DMS79 (cell line): ENCODE results near the gene PRRG4.
"Not testable (repeated sequence)": the region's sequence is repeated elsewhere in the genome, so short reads cannot be mapped to it uniquely, and the experiment has no call there.

Source experiments
- DNase-seq: peaks from one replicate; lab custom pipeline; 2025; lab: John Stamatoyannopoulos, UW

Gene PRRG4

GRCh38 chr11:32830796-32831195, 1.1 kb downstream of the PRRG4 start:
- DNase-seq, result no peak

- DNase-seq, result no peak
These were observed 1.5 kb downstream of the PRRG4 start for GRCh38 chr11:32831221-32831620.

GRCh38 chr11:32833921-32834320, 4.2 kb downstream of the PRRG4 start:
- DNase-seq, result no peak

GRCh38 chr11:32836946-32837345, 7.2 kb downstream of the PRRG4 start:
- no peak for DNase-seq

- no peak for DNase-seq
These were observed 9.0 kb downstream of the PRRG4 start for GRCh38 chr11:32838505-32839274.

GRCh38 chr11:32839308-32839707, 9.6 kb downstream of the PRRG4 start:
- DNase-seq, result no peak

- no peak for DNase-seq
These were observed 10.9 kb downstream of the PRRG4 start for GRCh38 chr11:32840587-32840986.

GRCh38 chr11:32843544-32843943, 13.8 kb downstream of the PRRG4 start:
- no peak for DNase-seq

- DNase-seq, result no peak
These were observed 17.8 kb downstream of the PRRG4 start for GRCh38 chr11:32847511-32847910.

- no peak for DNase-seq
These were observed 20.0 kb downstream of the PRRG4 start for GRCh38 chr11:32849761-32850160.

GRCh38 chr11:32851251-32851650, 21.5 kb downstream of the PRRG4 start:
- no peak for DNase-seq

GRCh38 chr11:32852207-32852606, 22.5 kb downstream of the PRRG4 start:
- DNase-seq, result no peak

- no peak for DNase-seq
These were observed 25.9 kb downstream of the PRRG4 start for GRCh38 chr11:32855601-32856000.

- no peak for DNase-seq
These were observed 29.0 kb downstream of the PRRG4 start for GRCh38 chr11:32858731-32859130.

GRCh38 chr11:32861850-32862577, 32.3 kb downstream of the PRRG4 start:
- no peak for DNase-seq

- DNase-seq, result no peak
These were observed 34.8 kb downstream of the PRRG4 start for GRCh38 chr11:32864555-32864954.

GRCh38 chr11:32868752-32869151, 39.0 kb downstream of the PRRG4 start:
- DNase-seq, result not testable (repeated sequence)

- no peak for DNase-seq
These were observed 40.9 kb downstream of the PRRG4 start for GRCh38 chr11:32870676-32871075.

- DNase-seq, result peak; percentile 84
These were observed 44.4 kb downstream of the PRRG4 start for GRCh38 chr11:32874132-32874531.

GRCh38 chr11:32881286-32881685, 51.6 kb downstream of the PRRG4 start:
- no peak for DNase-seq

- no peak for DNase-seq
These were observed 53.7 kb downstream of the PRRG4 start for GRCh38 chr11:32883421-32883820.

GRCh38 chr11:32884023-32884422, 54.3 kb downstream of the PRRG4 start:
- DNase-seq, result no peak

GRCh38 chr11:32884770-32885384, 55.1 kb downstream of the PRRG4 start:
- DNase-seq, result no peak
